Spleen (tissue), 7 donors: Measurements from ENCODE around the gene SLC4A2.

Experiments
- POLR2A ChIP-seq, 3 donors: fragments of 450-650 bp; IDR thresholded peaks; one replicate each; pipeline ENCODE4 v1.5.1; 2017; ENCODE audit warnings: antibody characterized with exemption in 3 of 3, mild to moderate bottlenecking in 1 of 3
- POLR2AphosphoS5 ChIP-seq, 3 donors: sonication (generic); formaldehyde crosslinking; IDR thresholded peaks; one replicate each; pipeline ENCODE4 v1.5.1; 2017; ENCODE audit warnings: antibody characterized with exemption in 3 of 3
- TF ChIP-seq, protein P1 (sequence below), 11 experiments: fragments of 200-600 bp in 7 of 11; fragments of 450-650 bp in 4 of 11; sonication (generic) in 4 of 11; IDR thresholded peaks in 8 of 11; conservative IDR thresholded peaks in 3 of 11; 1 replicate in 7 of 11; 2 replicates in 4 of 11; pipeline versions ENCODE4 v1.4.0 to v1.8.0; 2016 to 2021; ENCODE audit warnings: antibody characterized with exemption in 11 of 11, inconsistent platforms in 4 of 11, mild to moderate bottlenecking in 1 of 11
- donor health status: DM: no; HTN: no; CAD: no; lungs with moderate emphysema.
- donor health status: DM: no; HTN: no; CAD: no.
- donor health status: DM: no; HTN: no; CAD: no.

DNA sequence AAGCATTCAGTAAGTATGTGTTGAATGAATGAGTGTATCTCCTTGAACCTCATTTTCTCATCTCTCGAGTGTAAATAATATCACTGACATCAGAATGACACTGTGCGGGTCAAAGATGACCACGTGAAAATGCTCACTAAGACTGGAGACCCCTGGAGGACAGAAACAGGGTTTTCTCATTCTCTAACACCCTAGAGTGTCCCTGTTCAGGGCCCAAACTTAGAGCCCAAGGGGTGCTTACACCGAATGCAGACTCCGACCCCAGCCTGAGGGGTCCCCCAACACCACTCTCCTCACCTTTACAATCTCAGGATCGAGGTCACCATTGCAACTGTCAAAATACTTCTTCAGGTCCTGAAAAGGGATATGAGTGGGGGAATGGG, 3.1 kb upstream of the SLC4A2 start:
- no peak for TF ChIP-seq POLR2A (IDR thresholded peaks at IDR 0.05)
- TF ChIP-seq, protein P1, sequence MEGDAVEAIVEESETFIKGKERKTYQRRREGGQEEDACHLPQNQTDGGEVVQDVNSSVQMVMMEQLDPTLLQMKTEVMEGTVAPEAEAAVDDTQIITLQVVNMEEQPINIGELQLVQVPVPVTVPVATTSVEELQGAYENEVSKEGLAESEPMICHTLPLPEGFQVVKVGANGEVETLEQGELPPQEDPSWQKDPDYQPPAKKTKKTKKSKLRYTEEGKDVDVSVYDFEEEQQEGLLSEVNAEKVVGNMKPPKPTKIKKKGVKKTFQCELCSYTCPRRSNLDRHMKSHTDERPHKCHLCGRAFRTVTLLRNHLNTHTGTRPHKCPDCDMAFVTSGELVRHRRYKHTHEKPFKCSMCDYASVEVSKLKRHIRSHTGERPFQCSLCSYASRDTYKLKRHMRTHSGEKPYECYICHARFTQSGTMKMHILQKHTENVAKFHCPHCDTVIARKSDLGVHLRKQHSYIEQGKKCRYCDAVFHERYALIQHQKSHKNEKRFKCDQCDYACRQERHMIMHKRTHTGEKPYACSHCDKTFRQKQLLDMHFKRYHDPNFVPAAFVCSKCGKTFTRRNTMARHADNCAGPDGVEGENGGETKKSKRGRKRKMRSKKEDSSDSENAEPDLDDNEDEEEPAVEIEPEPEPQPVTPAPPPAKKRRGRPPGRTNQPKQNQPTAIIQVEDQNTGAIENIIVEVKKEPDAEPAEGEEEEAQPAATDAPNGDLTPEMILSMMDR (IDR thresholded peaks at IDR 0.05 in 8 of 11, conservative IDR thresholded peaks at IDR 0.05 in 3 of 11), result no peak
- TF ChIP-seq POLR2AphosphoS5 (IDR thresholded peaks at IDR 0.05), result no peak
